HEK293 (cell line): Measurements from ENCODE around the gene FGD6.
"Not testable (repeated sequence)": the region's sequence is repeated elsewhere in the genome, so short reads cannot be mapped to it uniquely, and the experiment has no call there.

Source experiments
- CTCF ChIA-PET: fragments of 350-600 bp; formaldehyde crosslinking; extraction: SDS; loops from one replicate; lab custom pipeline; 2021; ENCODE audit warnings: antibody characterized with exemption; lab: Yijun Ruan, JAX
- POLR2A ChIA-PET: fragments of 300-600 bp; formaldehyde crosslinking; extraction: SDS; loops from one replicate; lab custom pipeline; 2020; ENCODE audit warnings: antibody characterized with exemption, inconsistent platforms; lab: Yijun Ruan, JAX
- H3K27ac ChIP-seq: fragments of 200-500 bp; sonication (Bioruptor generic); 2 replicates; pipeline ENCODE4 v1.5.1; 2014; ENCODE audit warnings: low read depth, low read length, control low read depth, inconsistent platforms; ENCODE audit errors: extremely low read depth
- H3K36me3 ChIP-seq, 2 experiments: fragments of 200-500 bp in 1 of 2; sonication (Bioruptor generic) in 1 of 2; 1 replicate in 1 of 2; 2 replicates in 1 of 2; pipeline ENCODE4 v1.5.1; 2014 to 2017; ENCODE audit warnings: inconsistent platforms in 2 of 2, low read length in 2 of 2; ENCODE audit not compliant: control insufficient read depth in 2 of 2, insufficient read depth in 1 of 2
- H3K4me1 ChIP-seq: fragments of 200-500 bp; sonication (Bioruptor generic); 2 replicates; pipeline ENCODE4 v1.5.1; 2014; ENCODE audit warnings: mild to moderate bottlenecking, low read length, inconsistent platforms; ENCODE audit not compliant: control insufficient read depth, insufficient read depth
- H3K4me3 ChIP-seq: 2 replicates; pipeline ENCODE4 v1.5.1; 2011; ENCODE audit warnings: low read depth, mild to moderate bottlenecking, control low read depth, low read length, moderate library complexity
- H3K9me3 ChIP-seq: fragments of 200-500 bp; sonication (Bioruptor generic); 2 replicates; pipeline ENCODE4 v1.5.1; 2014; ENCODE audit warnings: low read depth, low read length, inconsistent platforms; ENCODE audit not compliant: control insufficient read depth, insufficient read depth
- FEZF1 ChIP-seq: fragments of 450-650 bp; formaldehyde crosslinking; IDR thresholded peaks from 2 replicates; pipeline ENCODE4 v1.5.1; 2016; ENCODE audit warnings: missing biosample characterization, missing genetic modification characterization
- GLIS2 ChIP-seq: fragments of 450-650 bp; formaldehyde crosslinking; IDR thresholded peaks from 2 replicates; pipeline ENCODE4 v1.5.1; 2016; ENCODE audit warnings: missing biosample characterization, missing genetic modification characterization
- INSM2 ChIP-seq: fragments of 450-650 bp; formaldehyde crosslinking; IDR thresholded peaks from 2 replicates; pipeline ENCODE4 v1.5.1; 2016; ENCODE audit warnings: missing biosample characterization, missing genetic modification characterization
- KLF1 ChIP-seq: fragments of 450-650 bp; formaldehyde crosslinking; IDR thresholded peaks from 2 replicates; pipeline ENCODE4 v1.5.1; 2016; ENCODE audit warnings: missing biosample characterization, missing genetic modification characterization
- SCRT2 ChIP-seq: fragments of 450-650 bp; formaldehyde crosslinking; IDR thresholded peaks from 2 replicates; pipeline ENCODE4 v1.5.1; 2016; ENCODE audit warnings: missing biosample characterization, missing genetic modification characterization
- SETDB1 ChIP-seq: IDR thresholded peaks from one replicate; pipeline ENCODE4 v1.6.1; 2017; ENCODE audit warnings: mild to moderate bottlenecking, low read length, moderate library complexity, mixed read lengths; ENCODE audit not compliant: insufficient read length
- ZBTB21 ChIP-seq: fragments of 450-650 bp; formaldehyde crosslinking; IDR thresholded peaks from 2 replicates; pipeline ENCODE4 v1.5.1; 2017; ENCODE audit warnings: missing biosample characterization, missing genetic modification characterization
- ZBTB7A ChIP-seq: fragments of 450-650 bp; formaldehyde crosslinking; IDR thresholded peaks from 2 replicates; pipeline ENCODE4 v1.5.1; 2016; ENCODE audit warnings: low read depth, missing biosample characterization, missing genetic modification characterization
- ZBTB8A ChIP-seq: fragments of 450-650 bp; formaldehyde crosslinking; IDR thresholded peaks from 2 replicates; pipeline ENCODE4 v1.5.1; 2016; ENCODE audit warnings: missing biosample characterization, missing genetic modification characterization
- ZEB2 ChIP-seq: fragments of 450-650 bp; formaldehyde crosslinking; IDR thresholded peaks from 2 replicates; pipeline ENCODE4 v1.5.1; 2016; ENCODE audit warnings: missing biosample characterization, missing genetic modification characterization
- ZFP69B ChIP-seq: fragments of 450-650 bp; formaldehyde crosslinking; IDR thresholded peaks from 2 replicates; pipeline ENCODE4 v1.5.1; 2016; ENCODE audit warnings: missing biosample characterization, missing genetic modification characterization
- ZNF133 ChIP-seq: fragments of 450-650 bp; formaldehyde crosslinking; IDR thresholded peaks from 2 replicates; pipeline ENCODE4 v1.5.1; 2016; ENCODE audit warnings: missing biosample characterization, missing genetic modification characterization
- ZNF23 ChIP-seq: fragments of 450-650 bp; formaldehyde crosslinking; IDR thresholded peaks from 2 replicates; pipeline ENCODE4 v1.5.1; 2016; ENCODE audit warnings: missing biosample characterization, missing genetic modification characterization, borderline replicate concordance
- ZNF423 ChIP-seq: fragments of 450-650 bp; formaldehyde crosslinking; IDR thresholded peaks from 2 replicates; pipeline ENCODE4 v1.5.1; 2016; ENCODE audit warnings: missing biosample characterization, missing genetic modification characterization
- ZNF433 ChIP-seq: fragments of 450-650 bp; formaldehyde crosslinking; IDR thresholded peaks from 2 replicates; pipeline ENCODE4 v1.5.1; 2016; ENCODE audit warnings: missing biosample characterization, missing genetic modification characterization, low read depth
- ZNF530 ChIP-seq: fragments of 450-650 bp; formaldehyde crosslinking; IDR thresholded peaks from 2 replicates; pipeline ENCODE4 v1.5.1; 2016; ENCODE audit warnings: low read depth, missing biosample characterization, missing genetic modification characterization
- ZNF544 ChIP-seq: fragments of 450-650 bp; formaldehyde crosslinking; IDR thresholded peaks from 2 replicates; pipeline ENCODE4 v1.5.0; 2017; ENCODE audit warnings: missing biosample characterization, missing genetic modification characterization
- ZNF776 ChIP-seq: fragments of 450-650 bp; formaldehyde crosslinking; IDR thresholded peaks from 2 replicates; pipeline ENCODE4 v1.5.0; 2017; ENCODE audit warnings: missing biosample characterization, missing genetic modification characterization, borderline replicate concordance
- ZNF785 ChIP-seq: fragments of 450-650 bp; formaldehyde crosslinking; IDR thresholded peaks from 2 replicates; pipeline ENCODE4 v1.5.1; 2016; ENCODE audit warnings: missing biosample characterization, missing genetic modification characterization
- ZNF791 ChIP-seq: fragments of 450-650 bp; formaldehyde crosslinking; IDR thresholded peaks from 2 replicates; pipeline ENCODE4 v1.5.1; 2016; ENCODE audit warnings: missing biosample characterization, missing genetic modification characterization
- ZSCAN23 ChIP-seq: fragments of 450-650 bp; formaldehyde crosslinking; IDR thresholded peaks from 2 replicates; pipeline ENCODE4 v1.5.1; 2016; ENCODE audit warnings: missing biosample characterization, missing genetic modification characterization
- TF ChIP-seq, protein P1 (sequence below): fragments of 450-650 bp; formaldehyde crosslinking; optimal IDR thresholded peaks from 2 replicates; pipeline ENCODE3; 2016; ENCODE audit warnings: missing biosample characterization, mild to moderate bottlenecking, missing genetic modification characterization
- TF ChIP-seq, protein P2 (sequence below): fragments of 450-650 bp; formaldehyde crosslinking; IDR thresholded peaks from 2 replicates; pipeline ENCODE4 v1.5.1; 2016; ENCODE audit warnings: missing biosample characterization, missing genetic modification characterization

FGD6 gene

GRCh38 chr12:95096378-95096777, 120.9 kb downstream of the FGD6 start:
- CTCF ChIA-PET = no interaction called here
- POLR2A ChIA-PET = no interaction called here
- no peak overlapping the region for H3K27ac ChIP-seq
- no peak for TF ChIP-seq ZNF133 (tag by site-specific recombination)
- no peak for TF ChIP-seq ZSCAN23
- TF ChIP-seq ZBTB21 (tag by site-specific recombination) = no peak
- TF ChIP-seq ZNF776 (tag by site-specific recombination) = no peak
- no peak for TF ChIP-seq ZNF791
- TF ChIP-seq, protein P1, sequence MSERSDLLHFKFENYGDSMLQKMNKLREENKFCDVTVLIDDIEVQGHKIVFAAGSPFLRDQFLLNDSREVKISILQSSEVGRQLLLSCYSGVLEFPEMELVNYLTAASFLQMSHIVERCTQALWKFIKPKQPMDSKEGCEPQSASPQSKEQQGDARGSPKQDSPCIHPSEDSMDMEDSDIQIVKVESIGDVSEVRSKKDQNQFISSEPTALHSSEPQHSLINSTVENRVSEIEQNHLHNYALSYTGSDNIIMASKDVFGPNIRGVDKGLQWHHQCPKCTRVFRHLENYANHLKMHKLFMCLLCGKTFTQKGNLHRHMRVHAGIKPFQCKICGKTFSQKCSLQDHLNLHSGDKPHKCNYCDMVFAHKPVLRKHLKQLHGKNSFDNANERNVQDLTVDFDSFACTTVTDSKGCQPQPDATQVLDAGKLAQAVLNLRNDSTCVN = no peak
- TF ChIP-seq ZNF785 (tag by site-specific recombination) = no peak
- no peak for TF ChIP-seq FEZF1 (tag by site-specific recombination)
- TF ChIP-seq ZNF544 (tag by site-specific recombination) = no peak
- TF ChIP-seq, protein P2, sequence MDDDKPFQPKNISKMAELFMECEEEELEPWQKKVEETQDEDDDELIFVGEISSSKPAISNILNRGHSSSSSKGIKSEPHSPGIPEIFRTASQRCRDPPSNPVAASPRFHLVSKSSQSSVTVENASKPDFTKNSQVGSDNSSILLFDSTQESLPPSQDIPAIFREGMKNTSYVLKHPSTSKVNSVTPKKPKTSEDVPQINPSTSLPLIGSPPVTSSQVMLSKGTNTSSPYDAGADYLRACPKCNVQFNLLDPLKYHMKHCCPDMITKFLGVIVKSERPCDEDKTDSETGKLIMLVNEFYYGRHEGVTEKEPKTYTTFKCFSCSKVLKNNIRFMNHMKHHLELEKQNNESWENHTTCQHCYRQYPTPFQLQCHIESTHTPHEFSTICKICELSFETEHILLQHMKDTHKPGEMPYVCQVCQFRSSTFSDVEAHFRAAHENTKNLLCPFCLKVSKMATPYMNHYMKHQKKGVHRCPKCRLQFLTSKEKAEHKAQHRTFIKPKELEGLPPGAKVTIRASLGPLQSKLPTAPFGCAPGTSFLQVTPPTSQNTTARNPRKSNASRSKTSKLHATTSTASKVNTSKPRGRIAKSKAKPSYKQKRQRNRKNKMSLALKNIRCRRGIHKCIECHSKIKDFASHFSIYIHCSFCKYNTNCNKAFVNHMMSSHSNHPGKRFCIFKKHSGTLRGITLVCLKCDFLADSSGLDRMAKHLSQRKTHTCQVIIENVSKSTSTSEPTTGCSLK = no peak
- no peak for TF ChIP-seq ZFP69B (tag by site-specific recombination)
- 0 out of 2 replicates have a peak, but pooled peaks cover 2% of the 10 kb centered on the region for H3K4me1 ChIP-seq
- no peaks in the 10 kb centered on the region for H3K9me3 ChIP-seq
- H3K4me3 ChIP-seq = no peak overlapping the region
- no peaks in the 10 kb centered on the region; a peak in 1 of 3 replicates for H3K36me3 ChIP-seq

GRCh38 chr12:95095866-95096265, 121.4 kb downstream of the FGD6 start:
- POLR2A ChIA-PET, H3K36me3 ChIP-seq, H3K4me1 ChIP-seq, H3K9me3 ChIP-seq, H3K4me3 ChIP-seq, H3K27ac ChIP-seq: not testable (repeated sequence)
- CTCF ChIA-PET = interaction anchor here (0.6 kb wide), 1 partner anchor 260 kb away, joined by 3 read pairs; no protein-coding TSS in a partner anchor

GRCh38 chr12:95089462-95089861, 127.8 kb downstream of the FGD6 start:
- Histone ChIP-seq H3K27ac (no peak overlapping the region), H3K4me3 (no peak overlapping the region), H3K36me3 (no peaks in the 10 kb centered on the region; a peak in 1 of 3 replicates), H3K9me3 (no peaks in the 10 kb centered on the region), H3K4me1 (peaks cover 10% of the 10 kb centered on the region; the same call in 1 of the 2 replicates)
- CTCF ChIA-PET = interaction anchor here (0.5 to 1.0 kb wide), 3 partner anchors 9 to 450 kb away, joined by 3 to 5 read pairs (median 3); no protein-coding TSS in a partner anchor
- POLR2A ChIA-PET = no interaction called here
- TF ChIP-seq ZNF23 (tag by site-specific recombination) (no peak), SCRT2 (tag by site-specific recombination) (no peak), GLIS2 (tag by site-specific recombination) (no peak), SETDB1 (no peak), ZNF433 (tag by site-specific recombination) (no peak), FEZF1 (tag by site-specific recombination) (no peak), ZEB2 (tag by site-specific recombination) (no peak)

DNA sequence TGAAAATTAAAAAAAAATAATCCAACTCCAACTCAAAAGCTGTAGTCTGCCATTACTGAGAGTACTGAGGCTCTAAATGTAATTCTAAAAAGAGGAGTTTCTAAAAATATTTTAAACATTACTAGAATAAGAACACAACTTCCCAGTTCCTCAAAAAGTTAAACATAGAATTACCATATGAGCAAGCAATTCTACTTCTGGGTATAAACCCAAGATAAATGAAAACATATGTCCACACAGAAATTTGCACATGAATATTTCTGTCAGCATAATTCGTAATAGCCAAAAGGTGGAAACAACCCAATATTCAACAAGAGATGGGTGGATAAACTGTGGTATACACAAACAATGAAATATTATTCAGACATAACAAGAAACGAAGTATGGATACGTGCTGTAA, 128.9 kb downstream of the FGD6 start:
- ChIA-PET POLR2A (no interaction called here), CTCF (interaction anchor here (0.6 to 1.3 kb wide), 2 partner anchors 16 to 17 kb away, joined by 5 to 6 read pairs; no protein-coding TSS in a partner anchor)
- no peak overlapping the region for H3K27ac ChIP-seq
- no peaks in the 10 kb centered on the region; a peak in 1 of 3 replicates for H3K36me3 ChIP-seq
- no peak overlapping the region for H3K4me3 ChIP-seq
- H3K4me1 ChIP-seq = peaks cover 15% of the 10 kb centered on the region
- no peaks in the 10 kb centered on the region for H3K9me3 ChIP-seq
- TF ChIP-seq ZNF544 (tag by site-specific recombination) (no peak), INSM2 (no peak), ZNF423 (tag by site-specific recombination) (no peak), ZBTB8A (tag by site-specific recombination) (no peak), ZBTB7A (tag by site-specific recombination) (no peak), KLF1 (tag by site-specific recombination) (no peak), ZNF530 (tag by site-specific recombination) (no peak)
